Neuron (in vitro differentiated cells): ENCODE measurements around the gene CARD14.
A peak's percentile ranks its signal among the peaks of the same experiment; 100 is the strongest.

Source experiments
- H2AFZ ChIP-seq: one replicate; pipeline ENCODE4 v1.6.1; 2013; ENCODE audit warnings: low read depth, mild to moderate bottlenecking, inconsistent platforms, low read length, moderate library complexity
- H3K27me3 ChIP-seq: one replicate; pipeline ENCODE4 v1.6.1; 2013; ENCODE audit warnings: low read length; ENCODE audit not compliant: insufficient read depth
- H3K36me3 ChIP-seq: one replicate; pipeline ENCODE4 v1.6.1; 2013; ENCODE audit warnings: low read length; ENCODE audit not compliant: insufficient read depth
- H3K4me1 ChIP-seq: one replicate; pipeline ENCODE4 v1.6.1; 2013; ENCODE audit warnings: low read length; ENCODE audit not compliant: insufficient read depth
- H3K4me3 ChIP-seq: 2 replicates; pipeline ENCODE4 v1.5.1; 2013; ENCODE audit warnings: mild to moderate bottlenecking, low read length, moderate library complexity
- H3K9me3 ChIP-seq: one replicate; pipeline ENCODE4 v1.6.1; 2013; ENCODE audit warnings: low read length

Gene CARD14

DNA sequence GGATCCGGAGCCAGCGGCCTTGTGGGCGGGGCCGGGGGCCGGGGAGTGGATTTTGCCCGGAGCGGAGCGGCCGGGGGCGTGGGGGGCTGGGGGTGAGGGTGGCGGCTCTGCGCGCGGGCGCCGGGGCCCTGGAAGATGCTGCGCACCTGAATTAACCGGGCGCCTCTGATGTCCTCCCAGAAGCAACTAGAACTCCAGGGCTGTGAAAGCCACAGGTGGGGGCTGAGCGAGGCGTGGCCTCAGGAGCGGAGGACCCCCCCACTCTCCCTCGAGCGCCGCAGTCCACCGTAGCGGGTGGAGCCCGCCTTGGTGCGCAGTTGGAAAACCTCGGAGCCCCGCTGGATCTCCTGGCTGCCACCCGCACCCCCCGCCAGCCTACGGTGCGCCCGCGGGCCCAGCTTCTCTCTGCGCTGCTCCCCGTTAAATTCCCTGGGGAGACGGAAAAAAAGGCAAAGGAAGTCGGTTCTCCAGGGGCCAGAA, 50.9 kb downstream of the CARD14 start:
- Histone ChIP-seq H3K4me3 (peak overlapping the region; percentile 51), H3K9me3 (no peaks in the 10 kb centered on the region), H3K27me3 (no peaks in the 10 kb centered on the region), H3K4me1 (peaks cover 17% of the 10 kb centered on the region), H3K36me3 (peaks cover 9% of the 10 kb centered on the region), H2AFZ (peak overlapping the region; percentile 35)

- H3K4me3 ChIP-seq = peak overlapping the region; percentile 51
- H2AFZ ChIP-seq = peak overlapping the region; percentile 35
- H3K4me1 ChIP-seq = peaks cover 17% of the 10 kb centered on the region
- H3K9me3 ChIP-seq = no peaks in the 10 kb centered on the region
- H3K27me3 ChIP-seq = no peaks in the 10 kb centered on the region
- peaks cover 6% of the 10 kb centered on the region for H3K36me3 ChIP-seq
Measured at GRCh38 chr17:80221351-80222105, 51.7 kb downstream of the CARD14 start.

DNA sequence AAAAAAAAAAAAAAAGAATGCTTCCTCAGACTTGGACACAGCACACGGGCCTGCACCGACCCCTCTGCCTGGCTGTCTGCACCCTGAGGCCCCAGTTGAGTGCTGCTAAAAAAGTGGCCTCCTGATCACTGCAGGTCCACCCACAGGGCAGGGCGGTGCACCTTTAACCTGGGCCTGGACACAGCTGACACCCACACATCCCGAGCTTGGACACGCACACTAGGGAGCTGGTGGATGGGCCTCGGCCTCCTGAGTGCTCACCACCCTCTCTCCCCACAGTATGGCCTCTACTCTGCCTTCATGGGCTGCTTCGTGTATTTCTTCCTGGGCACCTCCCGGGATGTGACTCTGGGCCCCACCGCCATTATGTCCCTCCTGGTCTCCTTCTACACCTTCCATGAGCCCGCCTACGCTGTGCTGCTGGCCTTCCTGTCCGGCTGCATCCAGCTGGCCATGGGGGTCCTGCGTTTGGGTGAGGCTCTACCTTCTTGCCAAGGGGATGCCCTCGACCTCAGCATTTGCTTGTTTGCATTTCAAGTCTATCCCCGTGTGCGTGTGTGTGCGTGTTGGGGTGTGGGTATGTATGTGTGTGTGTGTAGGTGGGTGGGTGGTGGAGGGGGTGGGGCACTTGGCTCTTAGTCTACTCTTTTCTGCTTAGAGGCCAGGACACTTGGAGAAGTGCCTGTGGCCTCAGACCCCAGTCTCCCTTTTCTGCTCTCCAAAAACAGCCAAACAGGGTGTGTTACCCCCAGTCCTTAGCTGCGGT, 52.7 kb downstream of the CARD14 start:
- Histone ChIP-seq H3K4me1 (peaks cover 17% of the 10 kb centered on the region), H3K27me3 (no peaks in the 10 kb centered on the region), H3K4me3 (no peak overlapping the region), H2AFZ (no peak overlapping the region), H3K36me3 (no peaks in the 10 kb centered on the region), H3K9me3 (no peaks in the 10 kb centered on the region)

DNA sequence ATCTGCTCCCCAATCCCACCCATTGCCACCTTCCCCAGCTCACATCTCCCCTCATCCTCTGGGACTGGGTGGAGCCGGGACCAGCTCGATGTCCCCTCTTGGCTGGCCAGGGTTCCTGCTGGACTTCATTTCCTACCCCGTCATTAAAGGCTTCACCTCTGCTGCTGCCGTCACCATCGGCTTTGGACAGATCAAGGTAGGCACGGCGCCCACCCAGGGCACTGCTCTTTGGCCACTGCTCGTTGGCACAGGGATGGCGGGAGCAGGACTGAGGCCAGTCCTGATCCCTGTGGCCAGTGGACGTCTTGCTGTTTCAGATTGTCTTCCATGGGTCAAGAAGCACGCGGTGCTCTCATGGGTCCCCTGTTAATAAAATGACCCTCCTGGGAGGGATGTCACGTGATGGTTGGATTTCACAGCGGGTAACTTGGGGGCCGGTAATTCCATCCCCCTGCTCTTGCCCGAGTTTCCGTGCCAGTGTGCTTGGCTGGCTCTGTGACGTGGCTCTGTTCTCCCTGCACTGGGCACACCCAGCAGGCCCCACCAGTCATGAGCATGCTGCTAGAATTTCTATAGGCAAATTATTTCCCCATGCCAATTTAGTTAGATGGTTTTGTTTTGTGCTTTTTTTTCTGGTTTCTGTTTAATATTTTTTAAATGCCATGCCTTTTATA, 53.4 kb downstream of the CARD14 start:
- no peaks in the 10 kb centered on the region for H3K27me3 ChIP-seq
- no peak overlapping the region for H2AFZ ChIP-seq
- peaks cover 2% of the 10 kb centered on the region for H3K36me3 ChIP-seq
- no peaks in the 10 kb centered on the region for H3K9me3 ChIP-seq
- peaks cover 17% of the 10 kb centered on the region for H3K4me1 ChIP-seq
- H3K4me3 ChIP-seq = no peak overlapping the region

GRCh38 chr17:80223838-80224497, 54.1 kb downstream of the CARD14 start:
- Histone ChIP-seq H3K4me1 (peaks cover 17% of the 10 kb centered on the region), H3K9me3 (no peaks in the 10 kb centered on the region), H3K36me3 (peaks cover 4% of the 10 kb centered on the region), H2AFZ (no peak overlapping the region), H3K27me3 (no peaks in the 10 kb centered on the region), H3K4me3 (no peak overlapping the region)

- Histone ChIP-seq H2AFZ (no peak overlapping the region), H3K4me1 (peaks cover 10% of the 10 kb centered on the region), H3K4me3 (no peak overlapping the region), H3K27me3 (no peaks in the 10 kb centered on the region), H3K9me3 (peaks cover 2% of the 10 kb centered on the region), H3K36me3 (peaks cover 4% of the 10 kb centered on the region)
Measured at GRCh38 chr17:80224683-80225082, 54.9 kb downstream of the CARD14 start.

GRCh38 chr17:80225230-80225629, 55.4 kb downstream of the CARD14 start:
- Histone ChIP-seq H3K36me3 (peaks cover 4% of the 10 kb centered on the region), H3K9me3 (peaks cover 2% of the 10 kb centered on the region), H2AFZ (no peak overlapping the region), H3K4me1 (peaks cover 8% of the 10 kb centered on the region), H3K27me3 (no peaks in the 10 kb centered on the region), H3K4me3 (no peak overlapping the region)

DNA sequence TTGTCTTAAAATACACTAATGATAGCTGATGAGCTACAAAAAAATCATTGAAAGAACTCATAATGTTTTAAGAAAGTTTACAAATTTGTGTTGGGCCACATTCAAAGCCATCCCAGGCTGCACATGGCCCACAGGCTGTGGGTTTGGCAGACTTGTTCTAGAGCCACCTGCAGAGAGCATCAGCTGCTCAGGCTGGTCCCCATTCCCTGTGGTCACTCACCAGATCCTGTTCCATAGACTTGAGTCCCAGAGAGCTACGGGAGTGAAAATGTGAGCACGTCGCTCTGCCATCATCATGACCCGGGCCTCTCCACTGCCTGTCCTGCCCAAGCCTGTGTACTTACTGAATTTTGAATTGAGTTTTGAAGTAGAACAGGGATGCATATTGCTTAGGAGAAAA, 57.3 kb downstream of the CARD14 start:
- Histone ChIP-seq H2AFZ (no peak overlapping the region), H3K27me3 (no peaks in the 10 kb centered on the region), H3K9me3 (peaks cover 5% of the 10 kb centered on the region), H3K36me3 (peaks cover 10% of the 10 kb centered on the region), H3K4me3 (no peak overlapping the region), H3K4me1 (no peaks in the 10 kb centered on the region)

DNA sequence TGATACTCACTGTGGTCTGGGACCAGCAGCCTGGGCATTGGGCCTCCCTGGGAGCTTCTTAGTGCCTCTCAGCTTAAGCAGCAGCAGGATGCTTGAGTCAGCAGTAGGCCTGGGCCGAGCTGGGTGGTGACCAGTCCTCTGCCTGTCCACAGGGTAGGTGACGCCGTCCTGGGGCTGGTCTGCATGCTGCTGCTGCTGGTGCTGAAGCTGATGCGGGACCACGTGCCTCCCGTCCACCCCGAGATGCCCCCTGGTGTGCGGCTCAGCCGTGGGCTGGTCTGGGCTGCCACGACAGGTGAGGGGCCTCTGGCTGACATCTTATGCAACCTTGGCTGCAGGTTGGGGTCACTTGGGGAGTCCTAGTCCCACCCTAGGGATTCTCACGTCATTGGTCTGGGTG, 57.8 kb downstream of the CARD14 start:
- Histone ChIP-seq H2AFZ (no peak overlapping the region), H3K4me3 (no peak overlapping the region), H3K27me3 (no peaks in the 10 kb centered on the region), H3K4me1 (no peaks in the 10 kb centered on the region), H3K36me3 (peaks cover 13% of the 10 kb centered on the region), H3K9me3 (peaks cover 7% of the 10 kb centered on the region)

GRCh38 chr17:80228477-80228876, 58.6 kb downstream of the CARD14 start:
- Histone ChIP-seq H3K36me3 (peaks cover 16% of the 10 kb centered on the region), H3K9me3 (peaks cover 11% of the 10 kb centered on the region), H3K27me3 (no peaks in the 10 kb centered on the region), H2AFZ (no peak overlapping the region), H3K4me3 (no peak overlapping the region), H3K4me1 (no peaks in the 10 kb centered on the region)

DNA sequence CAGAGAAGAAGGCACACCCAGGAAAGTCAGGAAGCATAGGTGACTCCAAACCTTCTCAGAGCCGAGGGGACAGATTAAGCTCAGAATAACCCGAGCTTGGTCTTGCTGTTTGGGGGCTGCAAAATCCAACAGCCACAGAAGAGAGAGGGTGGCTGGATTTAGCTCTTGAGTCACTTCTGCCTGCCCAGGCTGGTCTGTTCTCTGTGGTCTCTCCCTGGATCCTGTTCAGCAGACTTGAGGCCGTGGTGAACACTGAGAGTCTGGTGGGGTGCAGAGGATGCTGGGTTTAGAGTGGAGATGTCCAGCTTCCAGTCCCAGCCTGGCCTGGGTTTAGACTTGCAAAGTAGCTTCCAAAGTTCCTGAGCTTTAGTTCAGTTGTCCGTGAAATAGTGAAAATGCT, 59.2 kb downstream of the CARD14 start:
- peaks cover 14% of the 10 kb centered on the region for H3K9me3 ChIP-seq
- H3K36me3 ChIP-seq = peaks cover 17% of the 10 kb centered on the region
- H3K4me1 ChIP-seq = no peaks in the 10 kb centered on the region
- H3K27me3 ChIP-seq = no peaks in the 10 kb centered on the region
- H3K4me3 ChIP-seq = no peak overlapping the region
- H2AFZ ChIP-seq = no peak overlapping the region

DNA sequence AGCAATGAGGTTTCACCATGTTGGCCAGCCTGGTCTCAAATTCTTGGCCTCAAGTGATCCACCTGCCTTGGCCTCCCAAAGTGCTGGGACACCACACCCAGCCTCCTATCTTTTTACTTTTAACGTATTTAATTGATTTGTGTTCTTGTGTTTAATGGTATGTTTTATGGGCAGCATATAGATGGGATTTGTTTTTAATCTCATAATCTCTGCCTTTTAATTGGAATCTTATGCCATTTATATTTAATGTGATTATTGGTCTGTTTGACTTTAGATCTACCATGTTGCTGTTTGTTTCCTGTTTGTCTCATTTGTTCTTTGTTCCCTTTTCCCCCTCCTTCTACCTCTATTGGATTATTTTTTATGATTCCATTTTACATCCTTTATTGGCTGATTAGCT, 62.6 kb downstream of the CARD14 start:
- peaks cover 17% of the 10 kb centered on the region for H3K9me3 ChIP-seq
- peaks cover 31% of the 10 kb centered on the region for H3K36me3 ChIP-seq
- no peaks in the 10 kb centered on the region for H3K27me3 ChIP-seq
- no peak overlapping the region for H3K4me3 ChIP-seq
- H2AFZ ChIP-seq = no peak overlapping the region
- H3K4me1 ChIP-seq = no peaks in the 10 kb centered on the region

- Histone ChIP-seq H3K4me3 (no peak overlapping the region), H3K4me1 (no peaks in the 10 kb centered on the region), H3K9me3 (peaks cover 17% of the 10 kb centered on the region), H3K27me3 (no peaks in the 10 kb centered on the region), H3K36me3 (peaks cover 37% of the 10 kb centered on the region), H2AFZ (no peak overlapping the region)
Measured at GRCh38 chr17:80233202-80233601, 63.4 kb downstream of the CARD14 start.
